GM19043 (cell line): ENCODE results near the gene SH3RF2.
"Not testable (repeated sequence)": the region's sequence is repeated elsewhere in the genome, so short reads cannot be mapped to it uniquely, and the experiment has no call there.

ENCODE experiments used
- ATAC-seq: cut with Tn5 transposase; IDR thresholded peaks from one replicate; pipeline ENCODE4 v1.9.1; 2021; ENCODE audit warnings: low read depth; ENCODE audit not compliant: unreplicated experiment

Gene SH3RF2

GRCh38 chr5:145947581-145947980, 11.2 kb downstream of the SH3RF2 start:
- no peak for ATAC-seq

GRCh38 chr5:145948047-145948446, 11.7 kb downstream of the SH3RF2 start:
- ATAC-seq: no peak

GRCh38 chr5:145948921-145949320, 12.5 kb downstream of the SH3RF2 start:
- ATAC-seq: no peak

- ATAC-seq: no peak
Observed at GRCh38 chr5:145949474-145949873, 13.1 kb downstream of the SH3RF2 start.

GRCh38 chr5:145951071-145951470, 14.7 kb downstream of the SH3RF2 start:
- no peak for ATAC-seq

GRCh38 chr5:145953202-145953601, 16.8 kb downstream of the SH3RF2 start:
- ATAC-seq: no peak

- ATAC-seq: not testable (repeated sequence)
Observed at GRCh38 chr5:145954140-145954539, 17.8 kb downstream of the SH3RF2 start.

- no peak for ATAC-seq
Observed at GRCh38 chr5:145957388-145957787, 21.0 kb downstream of the SH3RF2 start.

GRCh38 chr5:145958436-145958835, 22.1 kb downstream of the SH3RF2 start:
- ATAC-seq: no peak

- no peak for ATAC-seq
Observed at GRCh38 chr5:145960166-145960565, 23.8 kb downstream of the SH3RF2 start.

- no peak for ATAC-seq
Observed at GRCh38 chr5:145960848-145961600, 24.6 kb downstream of the SH3RF2 start.

GRCh38 chr5:145962001-145962400, 25.6 kb downstream of the SH3RF2 start:
- ATAC-seq: no peak

- not testable (repeated sequence) for ATAC-seq
Observed at GRCh38 chr5:145964008-145964407, 27.6 kb downstream of the SH3RF2 start.

GRCh38 chr5:145965804-145966203, 29.4 kb downstream of the SH3RF2 start:
- no peak for ATAC-seq

- no peak for ATAC-seq
Observed at GRCh38 chr5:145967296-145967695, 30.9 kb downstream of the SH3RF2 start.

- ATAC-seq: no peak
Observed at GRCh38 chr5:145968970-145969713, 32.8 kb downstream of the SH3RF2 start.

- ATAC-seq: no peak
Observed at GRCh38 chr5:145969714-145970092, 33.3 kb downstream of the SH3RF2 start.

- ATAC-seq: no peak
Observed at GRCh38 chr5:145971108-145971507, 34.7 kb downstream of the SH3RF2 start.

GRCh38 chr5:145971701-145972100, 35.3 kb downstream of the SH3RF2 start:
- no peak for ATAC-seq

- ATAC-seq: no peak
Observed at GRCh38 chr5:145975001-145975360, 38.6 kb downstream of the SH3RF2 start.

GRCh38 chr5:145975361-145976066, 39.1 kb downstream of the SH3RF2 start:
- ATAC-seq: no peak
